GM12873 (cell line): ENCODE measurements around the gene SIRT4.

Source experiments
- TF ChIP-seq, protein P1 (sequence below): IDR thresholded peaks from 2 replicates; pipeline ENCODE4 v1.5.1; 2012; ENCODE audit warnings: low read depth, mild to moderate bottlenecking, moderate library complexity, low read length, control low read depth; ENCODE audit not compliant: insufficient read depth; ENCODE audit errors: missing control alignments

Gene SIRT4

DNA sequence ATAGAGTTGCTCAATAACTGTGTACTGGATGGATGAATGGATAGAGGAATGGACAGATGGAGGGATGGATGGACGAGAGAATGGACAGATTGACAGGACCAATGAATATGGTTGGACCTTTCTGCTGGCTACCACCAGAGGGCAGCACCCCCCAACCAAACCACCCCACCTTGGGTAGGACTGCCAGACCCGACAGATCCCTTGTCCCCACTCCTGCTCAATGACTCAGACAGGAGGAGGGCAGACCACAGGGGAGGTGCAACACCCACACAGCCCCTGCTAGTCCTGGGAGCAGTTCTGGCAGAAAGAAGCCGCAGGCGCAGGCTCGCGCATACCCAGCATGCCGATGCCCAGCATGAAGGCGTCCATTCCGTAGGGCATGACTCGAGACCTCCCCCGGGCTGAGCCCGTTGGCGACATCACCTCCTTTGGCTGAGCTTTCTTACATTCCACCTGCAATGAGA is 54.5 kb downstream of the SIRT4 start:
- TF ChIP-seq, protein P1, sequence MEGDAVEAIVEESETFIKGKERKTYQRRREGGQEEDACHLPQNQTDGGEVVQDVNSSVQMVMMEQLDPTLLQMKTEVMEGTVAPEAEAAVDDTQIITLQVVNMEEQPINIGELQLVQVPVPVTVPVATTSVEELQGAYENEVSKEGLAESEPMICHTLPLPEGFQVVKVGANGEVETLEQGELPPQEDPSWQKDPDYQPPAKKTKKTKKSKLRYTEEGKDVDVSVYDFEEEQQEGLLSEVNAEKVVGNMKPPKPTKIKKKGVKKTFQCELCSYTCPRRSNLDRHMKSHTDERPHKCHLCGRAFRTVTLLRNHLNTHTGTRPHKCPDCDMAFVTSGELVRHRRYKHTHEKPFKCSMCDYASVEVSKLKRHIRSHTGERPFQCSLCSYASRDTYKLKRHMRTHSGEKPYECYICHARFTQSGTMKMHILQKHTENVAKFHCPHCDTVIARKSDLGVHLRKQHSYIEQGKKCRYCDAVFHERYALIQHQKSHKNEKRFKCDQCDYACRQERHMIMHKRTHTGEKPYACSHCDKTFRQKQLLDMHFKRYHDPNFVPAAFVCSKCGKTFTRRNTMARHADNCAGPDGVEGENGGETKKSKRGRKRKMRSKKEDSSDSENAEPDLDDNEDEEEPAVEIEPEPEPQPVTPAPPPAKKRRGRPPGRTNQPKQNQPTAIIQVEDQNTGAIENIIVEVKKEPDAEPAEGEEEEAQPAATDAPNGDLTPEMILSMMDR: peak; percentile 95

DNA sequence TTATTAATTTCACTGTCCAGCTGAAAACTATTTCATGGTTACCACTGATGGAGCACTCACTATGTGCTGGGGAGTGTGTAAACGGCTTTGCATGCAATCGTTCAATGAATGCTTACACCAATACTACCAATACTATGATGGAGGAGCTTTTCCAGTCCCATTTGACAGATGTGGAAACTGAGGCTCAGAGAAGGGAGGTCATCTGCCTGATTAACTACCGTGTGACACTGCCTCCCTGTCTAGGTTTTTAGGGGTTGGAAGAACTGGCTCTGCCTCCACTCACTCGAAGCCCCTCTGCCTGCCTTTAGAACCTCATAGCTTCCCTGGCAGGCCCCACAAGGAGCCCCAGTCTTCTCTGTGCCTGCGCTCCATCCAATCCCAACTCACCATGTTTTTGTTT is 55.0 kb downstream of the SIRT4 start:
- TF ChIP-seq, protein P1: no peak

DNA sequence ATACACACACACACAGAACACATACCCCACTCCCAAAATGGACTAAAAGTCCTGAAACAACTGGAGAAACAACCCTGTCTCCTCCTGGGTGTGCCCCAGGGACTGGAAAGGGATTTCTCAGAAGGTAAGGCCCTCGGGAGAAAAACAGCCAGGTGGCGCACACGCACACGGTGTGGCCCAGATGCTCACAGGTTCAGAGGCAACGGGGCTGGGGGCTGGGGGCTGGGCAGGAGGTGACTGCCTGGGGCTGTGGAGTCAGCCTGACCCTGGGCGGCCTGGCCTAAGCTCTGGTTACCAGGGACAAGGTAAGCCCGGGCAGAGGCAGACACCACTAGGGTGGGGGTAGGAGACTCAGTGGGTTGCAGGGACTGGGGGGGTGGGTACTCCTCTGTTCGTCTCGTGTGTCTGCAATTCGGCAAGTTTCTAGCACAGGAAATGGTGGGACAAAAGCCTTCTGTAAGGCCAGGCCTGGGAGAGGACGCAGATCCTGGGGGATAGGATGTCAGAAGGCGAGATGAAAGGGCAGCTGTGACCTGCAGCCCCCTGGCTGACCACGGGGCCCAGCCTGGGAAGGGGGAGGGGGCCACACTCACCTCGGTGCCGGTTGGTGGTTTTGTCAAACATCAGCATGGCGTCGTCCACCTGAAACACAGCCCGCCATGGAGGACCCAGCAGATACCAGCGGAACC is 56.4 kb downstream of the SIRT4 start:
- TF ChIP-seq, protein P1: no peak

DNA sequence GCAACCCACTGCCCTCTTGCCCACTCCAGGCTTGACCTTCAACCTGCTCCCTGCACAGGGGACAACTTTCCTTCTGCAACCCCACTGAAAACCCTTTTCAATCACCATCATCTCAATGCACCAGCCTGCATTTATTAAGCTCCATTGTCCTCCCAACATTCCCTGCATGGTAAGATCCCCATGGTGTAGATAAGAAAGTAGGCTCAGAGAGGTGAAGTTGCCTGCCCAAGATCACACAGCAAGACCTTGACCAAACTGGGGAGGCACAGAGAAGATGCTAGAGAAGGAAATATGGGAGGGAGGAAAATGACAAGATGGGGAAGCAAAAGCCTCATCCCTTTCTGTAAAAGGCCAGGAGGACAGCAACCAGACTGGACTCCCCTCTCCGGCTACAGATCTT is 57.0 kb downstream of the SIRT4 start:
- TF ChIP-seq, protein P1: no peak

DNA sequence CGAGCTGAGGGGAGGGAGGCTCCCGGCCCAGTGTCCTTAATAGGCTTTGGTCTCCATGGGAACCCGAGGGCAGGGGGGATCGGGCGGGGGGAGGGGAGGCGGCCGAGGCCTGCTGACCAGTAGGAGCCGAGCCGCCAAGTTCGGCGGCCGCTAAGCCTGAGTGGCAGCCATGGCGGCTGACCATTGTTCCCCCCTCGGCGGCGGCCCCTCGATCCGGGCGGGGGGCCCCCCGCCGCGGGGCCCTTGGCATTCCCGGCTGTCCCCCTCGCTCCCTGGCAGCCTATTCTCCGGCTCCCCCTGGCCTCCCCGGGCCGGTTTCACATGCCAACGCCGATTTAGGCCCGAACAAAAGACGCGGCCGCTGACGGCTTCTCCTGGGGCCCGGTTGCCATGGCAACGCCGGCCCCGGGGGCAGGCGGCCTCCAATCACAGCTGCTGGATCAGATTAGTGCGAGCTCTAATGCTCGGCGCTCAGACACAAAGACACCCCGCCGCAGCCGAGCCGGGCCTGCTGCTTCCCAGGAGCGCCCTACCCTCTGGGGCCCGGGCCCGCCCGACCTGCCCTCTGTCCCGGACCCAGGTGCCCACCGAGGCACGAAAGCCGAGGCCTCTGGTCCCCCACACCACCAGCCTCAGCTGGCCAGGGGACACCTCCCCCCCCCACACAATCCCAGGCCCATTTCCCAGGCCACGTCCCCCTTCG is 59.5 kb downstream of the SIRT4 start:
- TF ChIP-seq, protein P1: no peak
